Measurements from ENCODE around the gene CD52.
"Not testable (repeated sequence)": the region's sequence is repeated elsewhere in the genome, so short reads cannot be mapped to it uniquely, and the experiment has no call there.

The CD52 gene

GRCh38 chr1:26300578-26301275, 17.0 kb upstream of the CD52 start:
- Histone ChIP-seq H3K9ac (ENCODE audit: low read length in 5 of 5) (peak overlapping the region in 1 of 5 donors; percentile 14), H3K27ac (ENCODE audit: low read depth, low read length) (no peak overlapping the region), H3K27me3 (ENCODE audit: control insufficient read depth in 5 of 5, insufficient read depth in 4 of 5, low read length in 5 of 5) (no peaks in the 10 kb centered on the region), H3K4me3 (ENCODE audit: low read depth in 1 of 5, low read length in 5 of 5) (no peak overlapping the region), H3K4me1 (ENCODE audit: control insufficient read depth in 5 of 5, insufficient read depth in 5 of 5, low read length in 5 of 5) (peaks cover 4 to 23% (median 19%) of the 10 kb centered on the region in 5 donors), H3K9me3 (ENCODE audit: control insufficient read depth in 5 of 5, low read length in 5 of 5) (no peaks in the 10 kb centered on the region), H3K36me3 (ENCODE audit: control insufficient read depth in 5 of 5, insufficient read depth in 5 of 5, low read length in 5 of 5) (peaks cover 0 to 13% (median 0%) of the 10 kb centered on the region in 5 donors)

GRCh38 chr1:26302733-26303405, 14.9 kb upstream of the CD52 start:
- Histone ChIP-seq H3K36me3 (ENCODE audit: control insufficient read depth in 5 of 5, insufficient read depth in 5 of 5, low read length in 5 of 5) (no peaks in the 10 kb centered on the region), H3K4me1 (ENCODE audit: control insufficient read depth in 5 of 5, insufficient read depth in 5 of 5, low read length in 5 of 5) (peaks cover 11 to 37% (median 34%) of the 10 kb centered on the region in 5 donors), H3K4me3 (ENCODE audit: low read depth in 1 of 5, low read length in 5 of 5) (no peak overlapping the region), H3K27me3 (ENCODE audit: control insufficient read depth in 5 of 5, insufficient read depth in 4 of 5, low read length in 5 of 5) (no peaks in the 10 kb centered on the region), H3K9me3 (ENCODE audit: control insufficient read depth in 5 of 5, low read length in 5 of 5) (no peaks in the 10 kb centered on the region), H3K9ac (ENCODE audit: low read length in 5 of 5) (peak overlapping the region in 2 of 5 donors; percentile 37 to 44), H3K27ac (ENCODE audit: low read depth, low read length) (peak overlapping the region; percentile 55)

GRCh38 chr1:26305667-26306289, 12.0 kb upstream of the CD52 start:
- peak overlapping the region; percentile 75 to 84 (median 77) for H3K4me3 ChIP-seq (ENCODE audit: low read depth in 1 of 5, low read length in 5 of 5)
- peak overlapping the region; percentile 65 for H3K27ac ChIP-seq (ENCODE audit: low read depth, low read length)
- H3K4me1 ChIP-seq (ENCODE audit: control insufficient read depth in 5 of 5, insufficient read depth in 5 of 5, low read length in 5 of 5), result peaks cover 11 to 34% (median 31%) of the 10 kb centered on the region in 5 donors
- peak overlapping the region in 4 of 5 donors; percentile 40 to 86 (median 76) for H3K9ac ChIP-seq (ENCODE audit: low read length in 5 of 5)
- no peaks in the 10 kb centered on the region for H3K36me3 ChIP-seq (ENCODE audit: control insufficient read depth in 5 of 5, insufficient read depth in 5 of 5, low read length in 5 of 5)
- H3K27me3 ChIP-seq (ENCODE audit: control insufficient read depth in 5 of 5, insufficient read depth in 4 of 5, low read length in 5 of 5), result no peaks in the 10 kb centered on the region
- no peaks in the 10 kb centered on the region for H3K9me3 ChIP-seq (ENCODE audit: control insufficient read depth in 5 of 5, low read length in 5 of 5)

- Histone ChIP-seq H3K36me3 (ENCODE audit: control insufficient read depth in 5 of 5, insufficient read depth in 5 of 5, low read length in 5 of 5) (no peaks in the 10 kb centered on the region), H3K4me1 (ENCODE audit: control insufficient read depth in 5 of 5, insufficient read depth in 5 of 5, low read length in 5 of 5) (peaks cover 11 to 34% (median 24%) of the 10 kb centered on the region in 5 donors), H3K27me3 (ENCODE audit: control insufficient read depth in 5 of 5, insufficient read depth in 4 of 5, low read length in 5 of 5) (no peaks in the 10 kb centered on the region), H3K9me3 (ENCODE audit: control insufficient read depth in 5 of 5, low read length in 5 of 5) (no peaks in the 10 kb centered on the region), H3K4me3 (ENCODE audit: low read depth in 1 of 5, low read length in 5 of 5) (peak within 1 kb of the TSS; percentile 75 to 84 (median 77)), H3K27ac (ENCODE audit: low read depth, low read length) (peak within 1 kb of the TSS; percentile 65), H3K9ac (ENCODE audit: low read length in 5 of 5) (peak within 1 kb of the TSS in 4 of 5 donors; percentile 40 to 86 (median 76))
Observed at GRCh38 chr1:26306290-26307229, 11.2 kb upstream of the CD52 start, which contains the start of gene UBXN11. Gene UBXN11, minus strand, starts transcription at chr1:26306636. Its CDS starts 3,753 bp downstream, at chr1:26302883.

GRCh38 chr1:26307363-26307781, 10.4 kb upstream of the CD52 start:
- H3K27ac ChIP-seq (ENCODE audit: low read depth, low read length), result no peak overlapping the region

GRCh38 chr1:26307966-26308899, 9.5 kb upstream of the CD52 start:
- H3K4me1 ChIP-seq (ENCODE audit: control insufficient read depth in 5 of 5, insufficient read depth in 5 of 5, low read length in 5 of 5), result peaks cover 7 to 24% (median 16%) of the 10 kb centered on the region in 5 donors
- H3K9ac ChIP-seq (ENCODE audit: low read length in 5 of 5); H3K27me3 ChIP-seq (ENCODE audit: control insufficient read depth in 5 of 5, insufficient read depth in 4 of 5, low read length in 5 of 5); H3K4me3 ChIP-seq (ENCODE audit: low read depth in 1 of 5, low read length in 5 of 5); H3K9me3 ChIP-seq (ENCODE audit: control insufficient read depth in 5 of 5, low read length in 5 of 5); H3K36me3 ChIP-seq (ENCODE audit: control insufficient read depth in 5 of 5, insufficient read depth in 5 of 5, low read length in 5 of 5); H3K27ac ChIP-seq (ENCODE audit: low read depth, low read length): not testable (repeated sequence)

More at GRCh38 chr1:26307363-26307781, 10.4 kb upstream of the CD52 start:
- no peaks in the 10 kb centered on the region for H3K36me3 ChIP-seq (ENCODE audit: control insufficient read depth in 5 of 5, insufficient read depth in 5 of 5, low read length in 5 of 5)
- H3K4me3 ChIP-seq (ENCODE audit: low read depth in 1 of 5, low read length in 5 of 5), result no peak overlapping the region
- no peak overlapping the region for H3K9ac ChIP-seq (ENCODE audit: low read length in 5 of 5)
- H3K4me1 ChIP-seq (ENCODE audit: control insufficient read depth in 5 of 5, insufficient read depth in 5 of 5, low read length in 5 of 5), result peaks cover 11 to 33% (median 24%) of the 10 kb centered on the region in 5 donors
- H3K9me3 ChIP-seq (ENCODE audit: control insufficient read depth in 5 of 5, low read length in 5 of 5), result no peaks in the 10 kb centered on the region
- no peaks in the 10 kb centered on the region for H3K27me3 ChIP-seq (ENCODE audit: control insufficient read depth in 5 of 5, insufficient read depth in 4 of 5, low read length in 5 of 5)

GRCh38 chr1:26314501-26314900, 3.3 kb upstream of the CD52 start:
- Histone ChIP-seq H3K36me3 (ENCODE audit: control insufficient read depth in 5 of 5, insufficient read depth in 5 of 5, low read length in 5 of 5) (no peaks in the 10 kb centered on the region), H3K4me3 (ENCODE audit: low read depth in 1 of 5, low read length in 5 of 5) (no peak overlapping the region), H3K9ac (ENCODE audit: low read length in 5 of 5) (no peak overlapping the region), H3K27me3 (ENCODE audit: control insufficient read depth in 5 of 5, insufficient read depth in 4 of 5, low read length in 5 of 5) (no peaks in the 10 kb centered on the region), H3K9me3 (ENCODE audit: control insufficient read depth in 5 of 5, low read length in 5 of 5) (no peaks in the 10 kb centered on the region), H3K4me1 (ENCODE audit: control insufficient read depth in 5 of 5, insufficient read depth in 5 of 5, low read length in 5 of 5) (peaks cover 6 to 36% (median 19%) of the 10 kb centered on the region in 5 donors), H3K27ac (ENCODE audit: low read depth, low read length) (no peak overlapping the region)

- Histone ChIP-seq H3K27me3 (ENCODE audit: control insufficient read depth in 5 of 5, insufficient read depth in 4 of 5, low read length in 5 of 5) (peaks cover 0 to 5% (median 0%) of the 10 kb centered on the region in 5 donors), H3K9me3 (ENCODE audit: control insufficient read depth in 5 of 5, low read length in 5 of 5) (no peaks in the 10 kb centered on the region), H3K27ac (ENCODE audit: low read depth, low read length) (no peak overlapping the region)
Observed at GRCh38 chr1:26315874-26316850, 1.6 kb upstream of the CD52 start.

More at GRCh38 chr1:26315874-26316850, 1.6 kb upstream of the CD52 start:
- no peak overlapping the region for H3K9ac ChIP-seq (ENCODE audit: low read length in 5 of 5)
- H3K4me3 ChIP-seq (ENCODE audit: low read depth in 1 of 5, low read length in 5 of 5), result no peak overlapping the region
- no peaks in the 10 kb centered on the region for H3K36me3 ChIP-seq (ENCODE audit: control insufficient read depth in 5 of 5, insufficient read depth in 5 of 5, low read length in 5 of 5)
- H3K4me1 ChIP-seq (ENCODE audit: control insufficient read depth in 5 of 5, insufficient read depth in 5 of 5, low read length in 5 of 5), result peaks cover 6 to 42% (median 22%) of the 10 kb centered on the region in 5 donors

Measured in subcutaneous abdominal adipose tissue (tissue), 5 donors.